ENCODE data around the gene SYT7. TPM values are rescaled to one million over a fixed set of nuclear protein-coding genes. Genes with fewer than 3 reads are reported as not detected.

Gene SYT7
- total and polyA plus RNA-seq, 2 of the 8 experiments (the other 6 are each of a cell fraction or from before 2014, with no cell fraction given): 9.6 to 10.5 TPM

- CTCF ChIA-PET (ENCODE audit: partially characterized antibody): interaction anchor here (0.9 to 57.8 kb wide), 12 partner anchors 10 to 162 kb away, joined by 3 to 2106 read pairs (median 24); partner anchors contain the start of gene LRRC10B
- Histone ChIP-seq H3K9me3 (ENCODE audit: insufficient read depth in 2 of 2, low read depth in 1 of 2, low read length in 1 of 2) (no peaks in the 10 kb centered on the region), H3K27me3 (replicated peaks in 1 of 4; ENCODE audit: control insufficient read depth in 3 of 4, extremely low read depth in 1 of 4, insufficient read depth in 3 of 4, low read length in 3 of 4) (no peaks in the 10 kb centered on the region), H3K4me2 (ENCODE audit: insufficient read depth in 1 of 2, low read depth in 2 of 2, low read length in 2 of 2) (no peak overlapping the region), H3K79me2 (ENCODE audit: control insufficient read depth in 1 of 2, insufficient read depth in 2 of 2, low read length in 2 of 2) (no peaks in the 10 kb centered on the region), H3K14ac (ENCODE audit: insufficient read length) (no peak overlapping the region), H3K9ac (replicated peaks in 1 of 4; ENCODE audit: extremely low read depth in 1 of 4, low read depth in 3 of 4, low read length in 3 of 4) (no peak overlapping the region), H2BK5ac (ENCODE audit: low read depth, low read length) (no peak overlapping the region; the same call in 1 of the 2 replicates), H3K79me1 (ENCODE audit: low read depth, low read length) (no peaks in the 10 kb centered on the region), H3K36me3 (ENCODE audit: control insufficient read depth in 2 of 4, insufficient read depth in 4 of 4, low read length in 3 of 4) (0 out of 8 replicates have a peak, but pooled peaks cover 0 to 4% (median 0%) of the 10 kb centered on the region in 4 experiments), H3K4ac (replicated peaks; ENCODE audit: insufficient read length, low read depth, low read length) (no peak overlapping the region), H4K91ac (replicated peaks; ENCODE audit: insufficient read length, low read length) (no peak overlapping the region), H2BK20ac (ENCODE audit: low read length) (no peak overlapping the region), H3K27ac (ENCODE audit: low read depth, low read length) (no peak overlapping the region), H2BK12ac (ENCODE audit: low read depth, low read length) (no peak overlapping the region), H2AK5ac (ENCODE audit: low read depth, low read length) (no peak overlapping the region), H2BK15ac (ENCODE audit: low read length) (no peak overlapping the region), H4K20me1 (replicated peaks in 1 of 2; ENCODE audit: control insufficient read depth in 1 of 2, insufficient read depth in 2 of 2, low read length in 2 of 2) (peaks cover 0 to 2% of the 10 kb centered on the region in 2 experiments), H3K18ac (ENCODE audit: extremely low read depth, low read length) (no peak overlapping the region), H2AFZ (ENCODE audit: low read length) (no peak overlapping the region), H3K4me3 (ENCODE audit: extremely low read depth in 1 of 4, insufficient read depth in 2 of 4, low read depth in 3 of 4, low read length in 4 of 4) (no peak overlapping the region), H3K23me2 (ENCODE audit: low read depth, low read length) (no peaks in the 10 kb centered on the region), H3K23ac (ENCODE audit: insufficient read length) (no peak overlapping the region), H3K4me1 (replicated peaks in 1 of 4; ENCODE audit: control insufficient read depth in 3 of 4, insufficient read depth in 4 of 4, low read length in 3 of 4) (peaks cover 0 to 4% (median 0%) of the 10 kb centered on the region in 4 experiments; a peak in 1 of 7 replicates), H2BK120ac (replicated peaks; ENCODE audit: low read depth, low read length) (no peak overlapping the region), H4K8ac (ENCODE audit: extremely low read depth, insufficient read depth, low read length) (no peak overlapping the region), H4K5ac (ENCODE audit: insufficient read length, low read depth, low read length) (no peak overlapping the region), H3K56ac (replicated peaks; ENCODE audit: insufficient read length, low read depth, low read length) (no peak overlapping the region)
- 96% methylated on average over 6 of the region's 6 CpGs; no CpG with 5 or more reads in 1 of the 2 experiments for WGBS, 2 experiments (ENCODE audit: extremely low coverage in 1 of 2, insufficient coverage in 1 of 2, insufficient read length in 1 of 2, insufficient replicate concordance in 2 of 2, low coverage in 1 of 2, low lambda C conversion rate in 2 of 2, missing lambda C conversion rate in 1 of 2)
- POLR2A ChIA-PET (ENCODE audit: partially characterized antibody): interaction anchor here (0.6 to 2.3 kb wide), 4 partner anchors 10 to 66 kb away, joined by 3 to 11 read pairs (median 4); no protein-coding TSS in a partner anchor
- no peak for DNase-seq (ENCODE audit: low read depth in 1 of 2, low spot score in 2 of 2)
- no peak for FAIRE-seq
- no peak for TF ChIP-seq FOSL1 (IDR thresholded peaks at IDR 0.05; ENCODE audit: insufficient read depth, low read depth, low read length)
- TF ChIP-seq CHD2 (IDR thresholded peaks at IDR 0.05; ENCODE audit: low read length): no peak
- TF ChIP-seq POLR2AphosphoS5 (IDR thresholded peaks at IDR 0.05; ENCODE audit: low read depth, low read length): no peak
- TF ChIP-seq POU5F1 (IDR thresholded peaks at IDR 0.05; ENCODE audit: low read depth, low read length): no peak
- no peak for TF ChIP-seq PHF8 (conservative IDR thresholded peaks at IDR 0.05; ENCODE audit: low read depth, low read length)
- TF ChIP-seq BCL11A (IDR thresholded peaks at IDR 0.05; ENCODE audit: low read depth in 2 of 2, low read length in 2 of 2): no peak
- no peak for TF ChIP-seq BRCA1 (IDR thresholded peaks at IDR 0.05; ENCODE audit: low read depth, low read length)
- no peak for TF ChIP-seq RAD21 (IDR thresholded peaks at IDR 0.05 in 1 of 2, conservative IDR thresholded peaks at IDR 0.05 in 1 of 2; ENCODE audit: low read depth in 2 of 2, low read length in 2 of 2)
- no peak for TF ChIP-seq YY1 (IDR thresholded peaks at IDR 0.05; ENCODE audit: low read depth, low read length)
- TF ChIP-seq EGR1 (IDR thresholded peaks at IDR 0.05; ENCODE audit: borderline replicate concordance, low read depth, low read length): no peak
Observed at GRCh38 chr11:61474013-61474643, 106.7 kb downstream of the SYT7 start.

All from H1 (cell line).